ENCODE measurements around the gene MEGF11. TPM values are rescaled to one million over a fixed set of nuclear protein-coding genes. Genes with fewer than 3 reads are reported as not detected.

Gene MEGF11
- total RNA-seq, 2 donors from 2014 or later: not detected

DNA sequence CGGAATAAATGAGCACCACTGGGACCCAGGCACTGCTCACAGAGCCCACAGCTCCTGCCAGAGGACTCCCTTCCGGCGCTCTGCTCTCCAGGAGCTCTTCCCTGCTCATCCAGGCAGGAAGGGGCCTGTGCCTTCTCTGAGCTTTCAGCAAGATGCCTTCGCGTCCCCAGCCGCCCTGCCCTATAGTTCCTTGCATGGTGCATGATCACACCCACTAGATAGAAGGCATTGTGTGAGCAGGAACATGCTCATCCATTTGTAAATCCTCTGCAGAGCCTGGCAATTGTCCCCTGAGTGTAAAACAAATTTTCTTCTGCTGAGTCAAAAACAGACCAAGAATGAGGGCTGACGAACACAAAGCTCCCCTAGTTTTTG lies 181.6 kb downstream of the MEGF11 start:
- Histone ChIP-seq H3K9ac (ENCODE audit: low read depth in 2 of 2, low read length in 2 of 2) (no peak overlapping the region), H3K27ac (no peak overlapping the region), H3K9me3 (no peaks in the 10 kb centered on the region), H3K4me1 (no peaks in the 10 kb centered on the region), H3K4me3 (no peak overlapping the region), H3K27me3 (no peaks in the 10 kb centered on the region), H3K36me3 (no peaks in the 10 kb centered on the region)
- TF ChIP-seq, protein P1, sequence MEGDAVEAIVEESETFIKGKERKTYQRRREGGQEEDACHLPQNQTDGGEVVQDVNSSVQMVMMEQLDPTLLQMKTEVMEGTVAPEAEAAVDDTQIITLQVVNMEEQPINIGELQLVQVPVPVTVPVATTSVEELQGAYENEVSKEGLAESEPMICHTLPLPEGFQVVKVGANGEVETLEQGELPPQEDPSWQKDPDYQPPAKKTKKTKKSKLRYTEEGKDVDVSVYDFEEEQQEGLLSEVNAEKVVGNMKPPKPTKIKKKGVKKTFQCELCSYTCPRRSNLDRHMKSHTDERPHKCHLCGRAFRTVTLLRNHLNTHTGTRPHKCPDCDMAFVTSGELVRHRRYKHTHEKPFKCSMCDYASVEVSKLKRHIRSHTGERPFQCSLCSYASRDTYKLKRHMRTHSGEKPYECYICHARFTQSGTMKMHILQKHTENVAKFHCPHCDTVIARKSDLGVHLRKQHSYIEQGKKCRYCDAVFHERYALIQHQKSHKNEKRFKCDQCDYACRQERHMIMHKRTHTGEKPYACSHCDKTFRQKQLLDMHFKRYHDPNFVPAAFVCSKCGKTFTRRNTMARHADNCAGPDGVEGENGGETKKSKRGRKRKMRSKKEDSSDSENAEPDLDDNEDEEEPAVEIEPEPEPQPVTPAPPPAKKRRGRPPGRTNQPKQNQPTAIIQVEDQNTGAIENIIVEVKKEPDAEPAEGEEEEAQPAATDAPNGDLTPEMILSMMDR (IDR thresholded peaks at IDR 0.05): no peak
- DNase-seq: no peak
- intact Hi-C loops (cut with DNase I): no loop called here

DNA sequence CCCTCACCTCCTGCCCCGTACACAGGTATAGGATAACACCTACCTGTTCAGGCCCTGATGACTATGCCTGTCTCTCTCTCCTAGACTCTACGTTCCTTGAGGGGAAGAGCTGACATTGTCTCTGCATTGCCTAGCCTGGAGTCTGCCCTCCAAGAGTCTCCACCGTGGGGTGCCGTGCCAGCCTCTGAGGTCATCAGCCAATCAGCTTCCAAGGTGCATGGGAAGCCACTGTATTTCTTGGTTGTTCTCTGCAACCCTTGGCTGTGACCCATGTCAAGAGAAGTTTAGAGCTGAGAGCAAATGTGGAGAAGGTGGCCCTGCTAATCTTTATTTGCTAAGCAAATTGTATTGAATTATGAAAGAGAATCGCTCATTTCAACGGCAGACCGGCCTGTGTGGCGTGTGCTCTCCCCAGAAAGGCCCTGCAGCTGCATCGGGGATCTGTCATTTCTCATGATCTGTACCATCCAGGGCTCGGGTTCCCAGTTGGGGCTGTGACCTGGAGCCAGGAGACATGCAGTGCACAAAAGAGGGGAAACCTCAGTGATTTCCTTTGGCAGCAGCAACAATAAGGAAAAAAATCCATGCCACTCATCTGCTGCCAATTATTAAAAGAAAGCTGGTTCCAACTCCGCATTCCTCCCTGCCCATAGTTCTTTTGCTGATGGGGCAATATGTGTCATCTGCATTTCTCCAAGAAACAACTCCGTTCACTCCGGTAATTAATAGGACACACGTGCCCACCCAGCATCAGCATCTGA lies 182.2 kb downstream of the MEGF11 start:
- TF ChIP-seq, protein P1 (IDR thresholded peaks at IDR 0.05): no peak
- Histone ChIP-seq H3K36me3 (no peaks in the 10 kb centered on the region), H3K9ac (ENCODE audit: low read depth in 2 of 2, low read length in 2 of 2) (no peak overlapping the region), H3K27ac (no peak overlapping the region), H3K9me3 (no peaks in the 10 kb centered on the region), H3K27me3 (no peaks in the 10 kb centered on the region), H3K4me3 (no peak overlapping the region), H3K4me1 (no peaks in the 10 kb centered on the region)
- no peak for DNase-seq
- intact Hi-C loops (cut with DNase I): no loop called here

DNA sequence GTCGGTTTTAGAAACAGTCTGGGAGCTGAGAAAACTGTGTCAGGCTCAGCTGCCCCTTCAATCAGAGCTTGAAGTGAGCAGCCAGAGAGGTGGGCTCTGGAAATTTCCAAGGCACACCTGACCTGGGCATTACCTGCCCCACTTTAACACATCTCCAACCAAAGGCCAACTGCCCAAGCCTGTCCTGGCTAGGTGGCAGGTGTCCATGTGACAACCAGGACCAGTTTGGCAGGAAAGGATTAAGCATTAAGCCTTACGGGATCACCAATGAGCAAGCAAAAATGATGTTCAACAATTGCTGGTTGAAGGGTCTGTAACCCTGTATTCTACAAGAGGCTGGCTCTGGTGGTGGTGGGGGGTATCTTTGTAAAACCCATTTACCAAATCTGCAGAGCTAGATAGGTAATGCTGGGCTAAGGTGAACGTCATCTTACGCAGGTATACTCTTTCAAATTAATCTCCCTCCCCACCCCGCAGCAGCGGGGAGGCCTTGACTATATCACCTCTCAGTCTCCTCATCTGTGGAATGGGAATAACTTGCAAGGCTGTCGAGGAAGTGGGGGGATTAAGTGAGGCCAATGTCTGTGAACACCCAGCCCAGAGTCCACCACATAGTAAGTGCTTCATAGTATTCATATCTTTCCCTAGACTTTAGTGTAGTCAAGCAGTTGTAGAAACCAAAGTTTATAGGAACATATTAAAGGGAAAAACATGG lies 183.2 kb downstream of the MEGF11 start:
- Histone ChIP-seq H3K9ac (ENCODE audit: low read depth in 2 of 2, low read length in 2 of 2) (no peak overlapping the region), H3K36me3 (no peaks in the 10 kb centered on the region), H3K27ac (no peak overlapping the region), H3K27me3 (no peaks in the 10 kb centered on the region), H3K4me1 (no peaks in the 10 kb centered on the region), H3K4me3 (no peak overlapping the region), H3K9me3 (no peaks in the 10 kb centered on the region)
- intact Hi-C loops (cut with DNase I): no loop called here
- TF ChIP-seq, protein P1 (IDR thresholded peaks at IDR 0.05): no peak
- DNase-seq: no peak

DNA sequence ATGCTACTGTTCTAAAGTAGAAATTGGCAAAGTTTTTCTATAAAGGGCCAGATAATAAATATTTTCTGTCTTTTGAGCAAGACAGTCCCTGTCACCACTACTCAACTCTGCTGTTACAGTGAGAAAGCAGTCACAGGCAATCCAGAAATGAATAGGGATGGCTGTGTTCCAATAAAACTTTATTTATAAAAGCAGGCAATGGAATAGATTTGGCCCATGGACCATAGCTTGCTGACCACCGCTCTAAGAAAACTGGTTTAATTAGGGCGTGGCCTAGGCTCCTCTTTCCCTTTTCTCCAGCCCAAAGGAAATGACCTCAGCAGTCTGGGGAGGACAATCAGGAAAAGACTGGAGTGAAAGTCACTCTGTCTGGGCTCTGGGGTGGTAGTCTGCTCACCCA lies 183.8 kb downstream of the MEGF11 start:
- DNase-seq: no peak
- H3K9me3 ChIP-seq: no peaks in the 10 kb centered on the region
- no peaks in the 10 kb centered on the region for H3K36me3 ChIP-seq
- no peaks in the 10 kb centered on the region for H3K4me1 ChIP-seq
- intact Hi-C loops (cut with DNase I): no loop called here
- TF ChIP-seq, protein P1 (IDR thresholded peaks at IDR 0.05): no peak
- no peak overlapping the region for H3K4me3 ChIP-seq
- no peak overlapping the region for H3K9ac ChIP-seq (ENCODE audit: low read depth in 2 of 2, low read length in 2 of 2)
- no peaks in the 10 kb centered on the region for H3K27me3 ChIP-seq
- no peak overlapping the region for H3K27ac ChIP-seq

DNA sequence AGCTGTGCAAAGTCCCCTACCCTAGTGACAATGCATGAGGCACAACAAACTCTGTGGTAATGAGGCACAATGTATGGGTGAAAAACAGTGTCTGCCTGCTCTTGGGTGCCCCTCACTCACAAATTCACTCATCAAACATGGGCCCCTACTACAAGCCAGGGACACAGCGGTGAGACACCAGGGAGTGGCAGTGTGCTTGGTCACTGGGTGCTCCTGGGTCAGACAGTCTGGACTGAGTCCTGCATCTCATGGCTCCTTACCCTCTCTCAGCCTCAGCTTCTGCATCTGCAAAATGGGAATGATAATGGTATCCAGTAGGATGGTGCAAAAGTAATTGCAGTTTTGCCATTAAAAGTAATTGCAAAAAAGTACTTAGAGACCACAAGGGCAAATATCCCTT lies 184.7 kb downstream of the MEGF11 start:
- TF ChIP-seq, protein P1 (IDR thresholded peaks at IDR 0.05): no peak
- Histone ChIP-seq H3K9me3 (no peaks in the 10 kb centered on the region), H3K27me3 (no peaks in the 10 kb centered on the region), H3K36me3 (no peaks in the 10 kb centered on the region), H3K9ac (ENCODE audit: low read depth in 2 of 2, low read length in 2 of 2) (no peak overlapping the region), H3K4me1 (no peaks in the 10 kb centered on the region), H3K4me3 (no peak overlapping the region), H3K27ac (no peak overlapping the region)
- intact Hi-C loops (cut with DNase I): no loop called here
- DNase-seq: no peak
